Gastroesophageal sphincter (tissue), 3 donors: Measurements from ENCODE around the gene CFTR.

ENCODE experiments used
- CTCF ChIP-seq, 4 experiments: fragments of 200-600 bp in 2 of 4; fragments of 450-650 bp in 2 of 4; sonication (generic) in 1 of 4; IDR thresholded peaks; one replicate each; pipeline ENCODE4 v1.5.1; 2017 to 2019; ENCODE audit warnings: antibody characterized with exemption in 4 of 4, mild to moderate bottlenecking in 2 of 4, moderate library complexity in 2 of 4
- POLR2A ChIP-seq, 2 donors: fragments of 450-650 bp; IDR thresholded peaks; one replicate each; pipeline ENCODE4 v1.6.1; 2017; ENCODE audit warnings: antibody characterized with exemption in 2 of 2, mild to moderate bottlenecking in 2 of 2, moderate library complexity in 1 of 2
- POLR2AphosphoS5 ChIP-seq: sonication (generic); formaldehyde crosslinking; IDR thresholded peaks from one replicate; pipeline ENCODE4 v1.6.1; 2017; ENCODE audit warnings: antibody characterized with exemption

GRCh38 chr7:117666031-117666430, 186.2 kb downstream of the CFTR start:
- TF ChIP-seq POLR2A (IDR thresholded peaks at IDR 0.05), result no peak
- TF ChIP-seq CTCF (IDR thresholded peaks at IDR 0.05), result no peak
- TF ChIP-seq POLR2AphosphoS5, result no peak
